DMS114 treated with DMSO at 0.1 percent for 48 hours (cell line): ENCODE results near the gene OASL.

Source experiments
- DNase-seq: peaks from one replicate; lab custom pipeline; 2025; ENCODE audit not compliant: unreplicated experiment; lab: John Stamatoyannopoulos, UW

The OASL gene

GRCh38 chr12:121015825-121016766, 22.9 kb downstream of the OASL start, which contains the start of gene C12orf43:
C12orf43 (minus strand) TSS chr12:121016487; CDS start chr12:121016474, 13 bp downstream.
- DNase-seq: peak; percentile 93

- peak; percentile 26 for DNase-seq
Observed at GRCh38 chr12:121013715-121014114, 25.3 kb downstream of the OASL start.

- DNase-seq: no peak
Observed at GRCh38 chr12:121011820-121012219, 27.2 kb downstream of the OASL start.

- no peak for DNase-seq
Observed at GRCh38 chr12:121010860-121011259, 28.2 kb downstream of the OASL start.

- DNase-seq: peak; percentile 73
Observed at GRCh38 chr12:121009741-121010140, 29.3 kb downstream of the OASL start.

- no peak for DNase-seq
Observed at GRCh38 chr12:121008347-121009098, 30.5 kb downstream of the OASL start.

GRCh38 chr12:121005346-121005815, 33.7 kb downstream of the OASL start:
- no peak for DNase-seq

- DNase-seq: no peak
Observed at GRCh38 chr12:121004253-121004815, 34.7 kb downstream of the OASL start.

- no peak for DNase-seq
Observed at GRCh38 chr12:121003650-121004049, 35.4 kb downstream of the OASL start.

GRCh38 chr12:121001841-121002483, 37.1 kb downstream of the OASL start:
- DNase-seq: no peak

GRCh38 chr12:121001060-121001459, 38.0 kb downstream of the OASL start:
- no peak for DNase-seq

GRCh38 chr12:121000530-121000929, 38.5 kb downstream of the OASL start:
- no peak for DNase-seq

- no peak for DNase-seq
Observed at GRCh38 chr12:120999191-121000120, 39.6 kb downstream of the OASL start.

GRCh38 chr12:120998435-120998834, 40.6 kb downstream of the OASL start:
- DNase-seq: no peak

- no peak for DNase-seq
Observed at GRCh38 chr12:120997448-120997847, 41.6 kb downstream of the OASL start.

GRCh38 chr12:120996133-120996746, 42.8 kb downstream of the OASL start:
- no peak for DNase-seq

- no peak for DNase-seq
Observed at GRCh38 chr12:120994589-120995337, 44.3 kb downstream of the OASL start.

- no peak for DNase-seq
Observed at GRCh38 chr12:120994059-120994458, 45.0 kb downstream of the OASL start.

GRCh38 chr12:120993496-120993895, 45.5 kb downstream of the OASL start:
- DNase-seq: no peak
